ENCODE results near the gene PADI4. TPM values are rescaled to one million over a fixed set of nuclear protein-coding genes. Genes with fewer than 3 reads are reported as not detected.

The PADI4 gene
- total and polyA plus RNA-seq, 9 donors = 0.18 to 1.7 (median 1.00) TPM

GRCh38 chr1:17348593-17349234, 40.7 kb downstream of the PADI4 start:
- DNase-seq = no peak
- H3K9me3 ChIP-seq (replicated peaks; ENCODE audit: control insufficient read depth, low read depth, low read length) = no peaks in the 10 kb centered on the region
- peaks cover 4% of the 10 kb centered on the region for H3K27me3 ChIP-seq (ENCODE audit: control insufficient read depth, insufficient read depth, low read length)
- H3K27ac ChIP-seq (ENCODE audit: low read length) = no peak overlapping the region
- H3K4me1 ChIP-seq (ENCODE audit: control insufficient read depth, insufficient read depth, low read length) = no peaks in the 10 kb centered on the region
- H3K36me3 ChIP-seq (ENCODE audit: control insufficient read depth, insufficient read depth, low read length) = no peaks in the 10 kb centered on the region
- no peak overlapping the region for H3K4me3 ChIP-seq (ENCODE audit: low read length)
- 55% methylated on average over 11 of the region's 14 CpGs for WGBS (ENCODE audit: insufficient coverage)

DNA sequence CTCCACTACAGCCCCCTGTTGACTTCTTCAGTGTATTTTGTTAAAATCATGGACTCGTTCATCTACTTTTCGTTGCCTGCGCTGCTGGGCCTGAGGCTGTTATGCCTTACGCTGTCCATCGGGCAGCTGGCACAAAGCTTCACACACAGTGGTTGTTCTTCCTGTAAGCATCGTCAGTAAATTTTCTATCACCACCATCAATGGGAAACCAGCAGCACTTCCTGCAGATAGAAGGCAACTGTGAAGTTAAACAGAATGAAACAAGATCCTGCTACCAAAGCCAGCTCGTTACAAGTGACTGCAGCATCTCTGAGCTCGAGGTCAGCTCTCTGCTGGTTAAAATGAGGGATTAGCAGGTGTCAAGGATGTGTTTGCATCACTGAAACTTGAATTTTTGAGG, 42.1 kb downstream of the PADI4 start:
- H3K27me3 ChIP-seq (ENCODE audit: control insufficient read depth, insufficient read depth, low read length) = peaks cover 4% of the 10 kb centered on the region
- H3K36me3 ChIP-seq (ENCODE audit: control insufficient read depth, insufficient read depth, low read length) = no peaks in the 10 kb centered on the region
- no peaks in the 10 kb centered on the region for H3K9me3 ChIP-seq (replicated peaks; ENCODE audit: control insufficient read depth, low read depth, low read length)
- H3K4me1 ChIP-seq (ENCODE audit: control insufficient read depth, insufficient read depth, low read length) = no peaks in the 10 kb centered on the region
- WGBS (ENCODE audit: insufficient coverage) = 60% methylated on average over 4 of the region's 8 CpGs
- H3K4me3 ChIP-seq (ENCODE audit: low read length) = no peak overlapping the region
- no peak for DNase-seq
- H3K27ac ChIP-seq (ENCODE audit: low read length) = no peak overlapping the region

GRCh38 chr1:17350928-17351446, 43.0 kb downstream of the PADI4 start:
- no peak for DNase-seq
- Histone ChIP-seq H3K4me3 (ENCODE audit: low read length) (no peak overlapping the region), H3K27me3 (ENCODE audit: control insufficient read depth, insufficient read depth, low read length) (peaks cover 4% of the 10 kb centered on the region), H3K9me3 (replicated peaks; ENCODE audit: control insufficient read depth, low read depth, low read length) (no peaks in the 10 kb centered on the region), H3K27ac (ENCODE audit: low read length) (no peak overlapping the region), H3K4me1 (ENCODE audit: control insufficient read depth, insufficient read depth, low read length) (no peaks in the 10 kb centered on the region), H3K36me3 (ENCODE audit: control insufficient read depth, insufficient read depth, low read length) (no peaks in the 10 kb centered on the region)
- 33% methylated on average over 1 of the region's 7 CpGs for WGBS (ENCODE audit: insufficient coverage)

- Histone ChIP-seq H3K9me3 (replicated peaks; ENCODE audit: control insufficient read depth, low read depth, low read length) (no peaks in the 10 kb centered on the region), H3K36me3 (ENCODE audit: control insufficient read depth, insufficient read depth, low read length) (no peaks in the 10 kb centered on the region), H3K27me3 (ENCODE audit: control insufficient read depth, insufficient read depth, low read length) (peaks cover 4% of the 10 kb centered on the region), H3K4me1 (ENCODE audit: control insufficient read depth, insufficient read depth, low read length) (no peaks in the 10 kb centered on the region), H3K4me3 (ENCODE audit: low read length) (no peak overlapping the region), H3K27ac (ENCODE audit: low read length) (no peak overlapping the region)
- 80% methylated on average over 8 of the region's 8 CpGs for WGBS (ENCODE audit: insufficient coverage)
- no peak for DNase-seq
These were observed 43.8 kb downstream of the PADI4 start for GRCh38 chr1:17351598-17352324.

DNA sequence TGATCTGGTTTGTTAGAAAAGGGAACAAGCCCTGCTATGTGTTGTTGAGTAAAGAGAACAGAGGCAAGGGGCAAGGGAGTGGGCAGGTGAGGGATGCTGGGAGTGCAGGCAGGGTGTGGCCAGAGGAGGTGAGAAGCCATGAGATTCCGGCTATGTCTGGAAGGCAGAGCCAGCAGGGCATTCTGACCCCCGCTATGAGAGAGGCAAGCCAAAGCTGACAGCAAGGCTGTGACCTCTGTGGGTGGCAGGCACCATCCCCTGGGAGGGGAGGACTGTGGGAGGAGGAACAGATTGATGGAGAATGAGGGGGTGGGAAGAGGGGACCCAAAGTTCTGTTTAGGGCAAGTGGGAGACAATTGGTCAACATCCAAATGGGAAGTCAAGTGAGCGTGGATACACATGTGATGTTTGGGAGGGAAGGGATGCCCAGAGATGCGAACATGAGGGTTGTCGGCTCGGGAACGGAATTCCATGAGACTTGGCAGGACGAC, 44.5 kb downstream of the PADI4 start:
- peaks cover 4% of the 10 kb centered on the region for H3K27me3 ChIP-seq (ENCODE audit: control insufficient read depth, insufficient read depth, low read length)
- 49% methylated on average over 8 of the region's 8 CpGs for WGBS (ENCODE audit: insufficient coverage)
- H3K9me3 ChIP-seq (replicated peaks; ENCODE audit: control insufficient read depth, low read depth, low read length) = no peaks in the 10 kb centered on the region
- no peak overlapping the region for H3K27ac ChIP-seq (ENCODE audit: low read length)
- no peaks in the 10 kb centered on the region for H3K36me3 ChIP-seq (ENCODE audit: control insufficient read depth, insufficient read depth, low read length)
- no peak for DNase-seq
- no peaks in the 10 kb centered on the region for H3K4me1 ChIP-seq (ENCODE audit: control insufficient read depth, insufficient read depth, low read length)
- no peak overlapping the region for H3K4me3 ChIP-seq (ENCODE audit: low read length)

GRCh38 chr1:17355898-17356297, 47.9 kb downstream of the PADI4 start:
- H3K36me3 ChIP-seq (ENCODE audit: control insufficient read depth, insufficient read depth, low read length) = no peaks in the 10 kb centered on the region
- 54% methylated on average over 4 of the region's 6 CpGs for WGBS (ENCODE audit: insufficient coverage)
- no peaks in the 10 kb centered on the region for H3K4me1 ChIP-seq (ENCODE audit: control insufficient read depth, insufficient read depth, low read length)
- H3K9me3 ChIP-seq (replicated peaks; ENCODE audit: control insufficient read depth, low read depth, low read length) = no peaks in the 10 kb centered on the region
- no peak for DNase-seq
- peaks cover 4% of the 10 kb centered on the region for H3K27me3 ChIP-seq (ENCODE audit: control insufficient read depth, insufficient read depth, low read length)
- no peak overlapping the region for H3K27ac ChIP-seq (ENCODE audit: low read length)
- H3K4me3 ChIP-seq (ENCODE audit: low read length) = no peak overlapping the region

DNA sequence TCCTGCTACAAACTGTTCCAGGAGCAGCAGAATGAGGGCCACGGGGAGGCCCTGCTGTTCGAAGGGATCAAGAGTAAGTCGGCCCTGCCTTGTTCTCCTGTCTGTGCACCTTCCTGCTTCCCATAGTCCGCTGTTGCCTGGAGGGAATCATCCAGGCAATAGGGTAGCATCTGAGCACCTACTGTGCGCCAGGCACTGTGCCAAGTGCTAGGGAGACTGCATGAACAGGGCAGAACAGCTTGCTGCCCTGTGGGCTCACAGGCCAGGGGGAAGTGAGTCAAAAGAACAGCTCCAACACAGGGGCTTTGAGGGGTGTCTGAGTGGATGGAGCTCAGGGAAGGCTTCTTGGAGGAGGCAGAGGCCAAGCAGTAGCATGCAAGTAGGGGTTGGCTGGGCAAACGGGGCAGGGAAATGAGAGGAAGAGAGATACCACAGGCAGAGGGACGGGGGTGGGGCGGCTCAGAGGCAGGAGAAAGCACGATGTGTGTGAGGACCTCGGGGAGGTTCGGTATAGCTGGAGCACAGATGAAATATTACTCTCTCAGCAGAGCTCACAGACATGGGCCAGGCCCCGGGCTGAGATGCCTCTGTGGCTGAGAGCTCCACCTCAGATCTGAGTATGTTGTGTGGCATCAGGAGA, 48.5 kb downstream of the PADI4 start:
- WGBS (ENCODE audit: insufficient coverage) = 69% methylated on average over 7 of the region's 12 CpGs
- Histone ChIP-seq H3K9me3 (replicated peaks; ENCODE audit: control insufficient read depth, low read depth, low read length) (no peaks in the 10 kb centered on the region), H3K27me3 (ENCODE audit: control insufficient read depth, insufficient read depth, low read length) (peaks cover 3% of the 10 kb centered on the region), H3K36me3 (ENCODE audit: control insufficient read depth, insufficient read depth, low read length) (no peaks in the 10 kb centered on the region), H3K4me1 (ENCODE audit: control insufficient read depth, insufficient read depth, low read length) (no peaks in the 10 kb centered on the region), H3K4me3 (ENCODE audit: low read length) (no peak overlapping the region), H3K27ac (ENCODE audit: low read length) (no peak overlapping the region)
- no peak for DNase-seq

DNA sequence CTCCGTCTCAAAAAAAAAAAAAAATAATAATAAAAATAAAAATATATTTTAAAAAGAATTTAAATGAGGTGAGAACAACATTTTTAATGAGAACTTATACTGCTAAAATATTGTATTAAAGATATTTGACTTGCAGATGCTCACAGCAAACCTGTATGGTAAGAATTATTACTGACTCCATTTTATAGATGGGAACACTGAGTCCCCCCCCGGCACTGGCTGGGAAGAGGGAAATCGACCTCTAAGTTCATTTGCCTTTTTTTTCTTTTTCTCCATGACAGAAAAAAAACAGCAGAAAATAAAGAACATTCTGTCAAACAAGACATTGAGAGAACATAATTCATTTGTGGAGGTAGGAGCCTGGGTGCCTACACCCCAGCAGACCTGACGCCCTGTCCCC, 50.6 kb downstream of the PADI4 start:
- Histone ChIP-seq H3K27me3 (ENCODE audit: control insufficient read depth, insufficient read depth, low read length) (no peaks in the 10 kb centered on the region), H3K4me1 (ENCODE audit: control insufficient read depth, insufficient read depth, low read length) (no peaks in the 10 kb centered on the region), H3K4me3 (ENCODE audit: low read length) (no peak overlapping the region), H3K27ac (ENCODE audit: low read length) (no peak overlapping the region), H3K9me3 (replicated peaks; ENCODE audit: control insufficient read depth, low read depth, low read length) (no peaks in the 10 kb centered on the region), H3K36me3 (ENCODE audit: control insufficient read depth, insufficient read depth, low read length) (no peaks in the 10 kb centered on the region)
- DNase-seq = no peak
- no CpG with 5 or more reads among the region's 4 CpGs for WGBS (ENCODE audit: insufficient coverage)

GRCh38 chr1:17359031-17359430, 51.0 kb downstream of the PADI4 start:
- Histone ChIP-seq H3K27me3 (ENCODE audit: control insufficient read depth, insufficient read depth, low read length) (no peaks in the 10 kb centered on the region), H3K4me3 (ENCODE audit: low read length) (no peak overlapping the region), H3K27ac (ENCODE audit: low read length) (no peak overlapping the region), H3K36me3 (ENCODE audit: control insufficient read depth, insufficient read depth, low read length) (no peaks in the 10 kb centered on the region), H3K9me3 (replicated peaks; ENCODE audit: control insufficient read depth, low read depth, low read length) (no peaks in the 10 kb centered on the region), H3K4me1 (ENCODE audit: control insufficient read depth, insufficient read depth, low read length) (no peaks in the 10 kb centered on the region)
- WGBS (ENCODE audit: insufficient coverage) = 45% methylated on average over 5 of the region's 11 CpGs
- no peak for DNase-seq

DNA sequence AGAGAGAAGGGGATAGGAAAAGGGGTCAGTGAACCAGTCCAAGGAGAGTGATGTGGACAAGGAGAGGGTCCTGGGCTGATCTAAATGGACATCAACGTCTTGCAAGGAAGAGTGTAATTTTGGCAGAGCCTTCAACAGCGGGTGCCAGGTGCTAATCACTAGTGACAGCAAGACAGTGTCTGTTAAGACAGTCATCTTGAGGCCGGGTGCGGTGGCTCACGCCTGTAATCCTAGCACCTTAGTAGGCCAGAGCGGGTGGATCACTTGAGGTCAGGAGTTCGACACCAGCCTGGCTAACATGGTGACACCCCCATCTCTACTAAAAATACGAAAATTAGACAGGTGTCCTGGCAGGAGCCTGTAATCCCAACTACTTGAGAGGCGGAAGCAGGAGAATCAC, 51.8 kb downstream of the PADI4 start:
- Histone ChIP-seq H3K4me1 (ENCODE audit: control insufficient read depth, insufficient read depth, low read length) (no peaks in the 10 kb centered on the region), H3K4me3 (ENCODE audit: low read length) (no peak overlapping the region), H3K36me3 (ENCODE audit: control insufficient read depth, insufficient read depth, low read length) (no peaks in the 10 kb centered on the region), H3K27me3 (ENCODE audit: control insufficient read depth, insufficient read depth, low read length) (no peaks in the 10 kb centered on the region), H3K9me3 (replicated peaks; ENCODE audit: control insufficient read depth, low read depth, low read length) (peaks cover 4% of the 10 kb centered on the region), H3K27ac (ENCODE audit: low read length) (no peak overlapping the region)
- WGBS (ENCODE audit: insufficient coverage) = 54% methylated on average over 9 of the region's 9 CpGs
- no peak for DNase-seq
